Esophagus muscularis mucosa (tissue), 3 donors: ENCODE data around the gene SULF2.

ENCODE experiments used
- CTCF ChIP-seq, 3 experiments: fragments of 200-600 bp in 2 of 3; fragments of 450-650 bp in 1 of 3; sonication (generic) in 2 of 3; IDR thresholded peaks; one replicate each; pipeline ENCODE4 v1.5.1; 2017 to 2019; ENCODE audit warnings: antibody characterized with exemption in 3 of 3, mild to moderate bottlenecking in 2 of 3, moderate library complexity in 1 of 3
- POLR2A ChIP-seq: fragments of 450-650 bp; IDR thresholded peaks from one replicate; pipeline ENCODE4 v1.6.1; 2017; ENCODE audit warnings: antibody characterized with exemption, moderate library complexity, mild to moderate bottlenecking, low read depth

GRCh38 chr20:47705497-47705856 is 79.8 kb downstream of the SULF2 start:
- TF ChIP-seq POLR2A (no peak), CTCF (IDR thresholded peaks at IDR 0.05) (no peak)
